ENCODE results near the gene DRGX.

GRCh38 chr10:49426490-49427360 lies 30.8 kb upstream of the DRGX start:
- TF ChIP-seq POLR2A (IDR thresholded peaks at IDR 0.05), result no peak
- TF ChIP-seq, protein P1, sequence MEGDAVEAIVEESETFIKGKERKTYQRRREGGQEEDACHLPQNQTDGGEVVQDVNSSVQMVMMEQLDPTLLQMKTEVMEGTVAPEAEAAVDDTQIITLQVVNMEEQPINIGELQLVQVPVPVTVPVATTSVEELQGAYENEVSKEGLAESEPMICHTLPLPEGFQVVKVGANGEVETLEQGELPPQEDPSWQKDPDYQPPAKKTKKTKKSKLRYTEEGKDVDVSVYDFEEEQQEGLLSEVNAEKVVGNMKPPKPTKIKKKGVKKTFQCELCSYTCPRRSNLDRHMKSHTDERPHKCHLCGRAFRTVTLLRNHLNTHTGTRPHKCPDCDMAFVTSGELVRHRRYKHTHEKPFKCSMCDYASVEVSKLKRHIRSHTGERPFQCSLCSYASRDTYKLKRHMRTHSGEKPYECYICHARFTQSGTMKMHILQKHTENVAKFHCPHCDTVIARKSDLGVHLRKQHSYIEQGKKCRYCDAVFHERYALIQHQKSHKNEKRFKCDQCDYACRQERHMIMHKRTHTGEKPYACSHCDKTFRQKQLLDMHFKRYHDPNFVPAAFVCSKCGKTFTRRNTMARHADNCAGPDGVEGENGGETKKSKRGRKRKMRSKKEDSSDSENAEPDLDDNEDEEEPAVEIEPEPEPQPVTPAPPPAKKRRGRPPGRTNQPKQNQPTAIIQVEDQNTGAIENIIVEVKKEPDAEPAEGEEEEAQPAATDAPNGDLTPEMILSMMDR (IDR thresholded peaks at IDR 0.05), result no peak

Data from uterus (tissue), 2 donors.